Raji (cell line): Measurements from ENCODE around the gene TP53TG5.

ENCODE experiments used
- POLR2A ChIP-seq: IDR thresholded peaks from 2 replicates; pipeline ENCODE4 v1.6.1; 2011; ENCODE audit warnings: low read depth, low read length, control low read depth; ENCODE audit not compliant: insufficient read depth

TP53TG5 gene

DNA sequence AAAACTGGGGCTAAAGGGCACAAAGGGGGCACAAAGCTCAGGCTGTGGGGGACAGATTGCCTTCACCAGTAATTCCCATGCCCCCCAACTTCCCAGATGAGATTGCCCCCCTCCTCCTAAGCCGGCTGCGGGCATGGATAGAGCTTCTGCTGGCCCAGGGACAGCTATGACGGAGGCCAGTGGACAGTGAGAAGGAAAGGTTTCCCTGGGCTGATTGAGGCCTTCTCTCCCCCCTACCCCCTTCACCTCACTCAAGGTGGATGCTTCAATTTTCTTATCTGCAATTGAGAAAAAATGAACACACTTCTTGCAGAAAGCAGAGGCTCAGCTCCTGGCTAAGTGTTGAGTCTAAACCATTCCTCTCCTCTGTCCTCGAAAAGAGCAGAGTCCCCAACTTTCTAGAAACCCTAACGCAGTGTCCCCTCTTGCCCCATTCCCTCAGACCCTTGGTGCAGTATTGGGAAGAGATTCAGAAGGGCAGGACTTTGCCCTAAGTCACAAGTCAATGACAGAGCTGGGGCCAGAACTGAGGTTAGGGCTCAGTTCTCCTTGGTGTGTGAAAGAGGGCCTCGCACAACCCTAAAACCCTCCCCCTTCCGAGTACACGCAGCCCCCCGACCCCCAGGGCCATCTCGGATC is 30.7 kb downstream of the TP53TG5 start:
- TF ChIP-seq POLR2A, result no peak

GRCh38 chr20:45346851-45347250 is 31.3 kb downstream of the TP53TG5 start:
- TF ChIP-seq POLR2A, result no peak

- TF ChIP-seq POLR2A, result no peak
Observed at GRCh38 chr20:45346291-45346718, 31.8 kb downstream of the TP53TG5 start.

GRCh38 chr20:45345104-45345936 is 32.8 kb downstream of the TP53TG5 start:
- TF ChIP-seq POLR2A, result no peak

DNA sequence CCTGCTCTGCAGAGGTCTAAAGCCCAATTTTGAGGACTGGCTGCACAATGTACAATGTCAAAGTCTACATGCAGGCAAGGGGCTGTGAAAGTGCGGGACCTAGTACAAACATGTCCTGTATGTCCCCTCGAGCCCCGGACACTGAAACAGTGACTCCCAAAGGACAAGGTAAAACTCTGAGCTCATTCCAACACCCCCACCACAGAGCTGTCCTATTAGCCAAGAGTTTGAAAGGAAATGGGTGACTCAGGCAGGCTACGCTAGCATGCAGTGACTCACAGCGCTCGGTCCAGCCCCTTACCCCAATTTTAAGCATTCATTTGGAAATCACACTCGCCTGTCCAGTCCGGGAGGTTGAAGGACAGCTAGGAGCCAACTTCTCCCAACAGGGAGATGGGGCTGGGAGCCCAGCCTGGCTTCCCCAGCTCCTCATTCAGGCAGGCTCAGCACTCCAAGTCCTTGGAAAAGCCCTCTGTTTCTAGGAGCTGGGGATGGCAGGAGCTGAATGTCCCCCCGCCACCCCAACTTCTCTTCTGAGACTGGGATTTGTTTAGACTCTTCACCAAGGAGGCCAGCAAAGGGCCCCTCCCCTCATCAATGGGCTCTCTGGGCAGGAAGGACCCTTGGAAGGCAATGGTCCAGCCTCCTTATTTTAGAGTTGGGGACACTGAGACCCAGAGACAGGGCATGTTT is 33.8 kb downstream of the TP53TG5 start:
- no peak for TF ChIP-seq POLR2A

DNA sequence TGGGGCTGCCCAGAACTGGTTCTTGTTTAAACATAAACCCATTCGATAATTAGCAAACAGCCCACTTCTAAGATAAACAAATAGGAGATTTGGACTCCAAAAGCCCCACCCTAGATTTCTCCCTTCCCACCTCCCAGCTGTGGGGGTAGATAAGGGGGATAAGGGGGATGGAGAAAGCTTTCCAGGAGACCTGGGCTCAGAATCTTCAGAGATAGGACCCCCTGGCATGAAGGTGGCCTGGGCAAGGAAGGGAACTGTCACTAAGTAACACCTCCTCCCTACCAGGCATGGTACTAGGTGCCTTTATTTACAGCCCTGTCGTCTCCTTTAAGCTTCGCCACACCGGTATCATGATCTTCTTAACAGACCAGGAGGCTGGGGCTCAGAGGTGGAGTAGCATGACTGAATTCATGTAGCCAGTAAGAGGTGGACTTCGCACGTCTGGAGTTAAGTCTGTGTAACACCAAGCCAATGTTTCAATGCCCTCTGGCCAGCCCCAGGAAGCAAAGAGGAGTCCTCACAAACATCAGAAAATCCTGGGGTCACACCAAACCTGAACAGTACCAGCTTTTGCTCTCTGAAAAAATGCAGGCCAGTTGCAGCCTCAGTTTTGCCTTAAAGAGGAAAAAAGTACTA is 34.5 kb downstream of the TP53TG5 start:
- TF ChIP-seq POLR2A, result no peak

- TF ChIP-seq POLR2A, result no peak
Observed at GRCh38 chr20:45342855-45343531, 35.1 kb downstream of the TP53TG5 start.

- TF ChIP-seq POLR2A, result no peak
Observed at GRCh38 chr20:45341939-45342854, 35.9 kb downstream of the TP53TG5 start.

DNA sequence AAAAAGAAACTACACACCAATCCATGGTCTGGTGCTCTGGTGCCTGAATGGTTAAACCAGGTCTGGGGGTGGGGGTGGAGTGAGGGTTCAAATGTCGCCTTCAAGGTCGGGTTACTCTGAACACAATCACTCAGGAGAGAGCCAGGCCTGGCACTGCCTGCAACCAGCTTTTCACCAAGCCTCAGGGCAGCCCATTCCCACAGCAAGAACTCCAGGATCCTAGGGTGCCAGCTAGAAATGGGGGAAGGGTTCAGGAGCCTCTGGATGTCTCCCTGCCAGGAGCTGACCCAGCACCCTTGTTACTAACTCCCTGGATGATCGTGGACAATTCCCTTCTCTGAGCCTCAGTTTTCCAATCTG is 36.6 kb downstream of the TP53TG5 start:
- no peak for TF ChIP-seq POLR2A

DNA sequence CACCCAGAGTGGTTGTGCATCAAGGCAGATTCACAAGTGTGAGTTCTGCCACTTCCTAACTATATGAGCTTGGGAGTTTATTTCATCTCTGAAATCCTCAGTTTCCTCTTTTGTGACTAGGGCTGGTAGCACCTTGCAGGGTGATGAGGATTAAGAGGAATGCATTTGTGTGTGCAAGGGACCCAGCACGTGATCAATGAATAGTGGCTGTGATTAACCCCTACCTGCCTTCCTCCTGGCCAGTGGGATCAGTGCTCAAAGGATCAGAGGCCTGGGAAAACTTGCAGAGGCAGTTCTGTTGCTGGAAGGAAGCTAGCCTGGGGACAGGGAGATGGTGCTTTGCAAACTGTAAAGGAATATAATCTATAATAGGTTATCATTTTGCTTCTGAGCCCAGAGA is 37.2 kb downstream of the TP53TG5 start:
- TF ChIP-seq POLR2A, result no peak

- TF ChIP-seq POLR2A, result no peak
Observed at GRCh38 chr20:45340236-45340847, 37.8 kb downstream of the TP53TG5 start.

- no peak for TF ChIP-seq POLR2A
Observed at GRCh38 chr20:45339799-45340198, 38.3 kb downstream of the TP53TG5 start.

DNA sequence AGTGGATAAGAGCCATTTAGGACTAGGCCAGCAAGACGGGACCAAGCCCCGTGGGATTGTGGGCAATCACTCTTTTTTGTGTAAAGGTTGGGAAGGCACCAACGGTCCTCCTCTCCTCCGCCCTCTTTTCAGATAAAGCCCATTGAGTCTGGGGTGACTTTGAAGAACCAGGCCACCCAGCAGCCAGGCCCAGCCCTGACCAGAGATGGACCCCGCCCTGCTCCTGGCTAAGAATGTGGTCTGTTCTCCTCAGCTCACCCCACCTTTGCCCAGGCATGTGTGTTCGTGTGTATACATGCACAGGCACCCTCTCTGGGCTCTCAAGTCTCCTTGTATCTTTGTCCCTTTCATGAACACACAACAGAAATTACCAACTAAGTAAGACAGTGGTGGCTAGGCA is 39.0 kb downstream of the TP53TG5 start:
- TF ChIP-seq POLR2A, result no peak
